GM12801 (cell line): ENCODE results near the gene HSFX1.
"Not testable (repeated sequence)": the region's sequence is repeated elsewhere in the genome, so short reads cannot be mapped to it uniquely, and the experiment has no call there.

ENCODE experiments used
- TF ChIP-seq, protein P1 (sequence below): IDR thresholded peaks from one replicate; pipeline ENCODE4 v1.5.1; 2011; ENCODE audit warnings: control low read depth; ENCODE audit not compliant: insufficient read length; ENCODE audit errors: extremely low read depth

Gene HSFX1

DNA sequence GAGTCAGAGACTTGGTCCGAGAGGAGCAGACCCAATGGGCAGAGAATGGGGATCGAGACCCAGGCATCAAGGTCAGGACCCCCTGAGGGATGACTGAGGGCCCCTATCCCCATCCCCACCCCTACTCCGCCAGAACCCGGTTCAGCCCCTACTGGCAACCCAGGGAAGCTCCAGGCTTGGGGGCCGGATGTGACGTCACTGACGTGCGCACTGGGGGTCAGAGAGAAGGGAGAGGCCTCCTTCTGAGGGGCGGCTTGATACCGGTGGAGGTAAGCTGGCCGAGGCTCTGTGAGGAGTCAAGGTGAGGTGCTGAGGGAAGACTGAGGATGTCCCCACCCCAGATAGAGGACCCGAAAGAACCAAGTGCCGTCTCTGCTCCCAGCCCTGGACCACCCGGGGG is 7.9 kb downstream of the HSFX1 start, which contains the start of gene MAGEA9:
TSS of gene MAGEA9 (plus strand) at position 204 of the 400 bp plus-strand sequence. CDS start 4,281 bp downstream, outside the sequence.
- TF ChIP-seq, protein P1, sequence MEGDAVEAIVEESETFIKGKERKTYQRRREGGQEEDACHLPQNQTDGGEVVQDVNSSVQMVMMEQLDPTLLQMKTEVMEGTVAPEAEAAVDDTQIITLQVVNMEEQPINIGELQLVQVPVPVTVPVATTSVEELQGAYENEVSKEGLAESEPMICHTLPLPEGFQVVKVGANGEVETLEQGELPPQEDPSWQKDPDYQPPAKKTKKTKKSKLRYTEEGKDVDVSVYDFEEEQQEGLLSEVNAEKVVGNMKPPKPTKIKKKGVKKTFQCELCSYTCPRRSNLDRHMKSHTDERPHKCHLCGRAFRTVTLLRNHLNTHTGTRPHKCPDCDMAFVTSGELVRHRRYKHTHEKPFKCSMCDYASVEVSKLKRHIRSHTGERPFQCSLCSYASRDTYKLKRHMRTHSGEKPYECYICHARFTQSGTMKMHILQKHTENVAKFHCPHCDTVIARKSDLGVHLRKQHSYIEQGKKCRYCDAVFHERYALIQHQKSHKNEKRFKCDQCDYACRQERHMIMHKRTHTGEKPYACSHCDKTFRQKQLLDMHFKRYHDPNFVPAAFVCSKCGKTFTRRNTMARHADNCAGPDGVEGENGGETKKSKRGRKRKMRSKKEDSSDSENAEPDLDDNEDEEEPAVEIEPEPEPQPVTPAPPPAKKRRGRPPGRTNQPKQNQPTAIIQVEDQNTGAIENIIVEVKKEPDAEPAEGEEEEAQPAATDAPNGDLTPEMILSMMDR = not testable (repeated sequence)

DNA sequence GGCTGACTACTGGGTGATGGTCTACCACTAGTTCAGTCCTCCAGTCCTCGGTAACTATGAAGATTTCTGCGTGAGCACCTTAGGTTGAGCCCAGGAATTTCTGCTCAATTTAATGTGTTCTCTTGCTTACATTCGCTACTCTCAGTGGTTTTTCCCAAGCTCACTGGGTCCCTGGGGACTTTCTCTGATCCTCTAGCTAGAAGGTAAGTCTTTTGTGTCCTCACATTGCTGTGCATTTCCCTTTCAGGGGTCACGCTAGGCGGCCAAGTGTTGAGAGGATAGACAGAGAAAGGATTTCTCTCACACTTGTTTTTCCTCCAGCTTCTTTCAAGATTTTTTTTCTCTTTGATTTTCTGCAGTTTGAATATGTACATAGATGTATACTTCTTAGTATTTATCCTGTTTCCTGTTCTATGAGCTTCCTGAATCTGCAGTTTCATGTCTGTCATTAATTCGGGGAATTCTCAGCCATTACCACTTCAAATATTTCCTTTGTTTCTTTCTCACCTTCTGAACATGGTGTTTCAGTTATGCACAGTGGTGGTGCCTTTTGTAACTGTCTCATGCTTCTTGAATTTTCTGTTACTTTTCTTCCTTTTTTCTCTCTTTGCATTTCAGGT is 25.3 kb downstream of the HSFX1 start:
- TF ChIP-seq, protein P1 = no peak

DNA sequence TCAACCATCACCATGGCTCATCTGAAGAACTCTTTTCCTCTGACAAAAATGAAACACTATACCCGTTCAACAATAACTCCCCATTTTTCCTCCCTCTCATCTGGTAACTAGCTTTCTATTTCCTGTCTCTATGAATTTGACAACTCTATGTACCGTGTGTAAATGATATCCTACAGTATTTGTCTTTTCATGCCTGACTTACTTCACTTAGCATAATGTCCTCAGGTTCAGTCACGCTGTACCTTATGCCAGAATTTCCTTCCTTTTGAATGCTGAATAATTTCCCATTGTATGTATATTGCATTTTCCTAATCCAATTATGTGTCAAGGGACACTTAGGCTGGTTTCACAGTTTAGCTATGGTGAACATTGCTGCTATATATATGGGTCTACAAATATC is 26.1 kb downstream of the HSFX1 start:
- TF ChIP-seq, protein P1 = no peak

DNA sequence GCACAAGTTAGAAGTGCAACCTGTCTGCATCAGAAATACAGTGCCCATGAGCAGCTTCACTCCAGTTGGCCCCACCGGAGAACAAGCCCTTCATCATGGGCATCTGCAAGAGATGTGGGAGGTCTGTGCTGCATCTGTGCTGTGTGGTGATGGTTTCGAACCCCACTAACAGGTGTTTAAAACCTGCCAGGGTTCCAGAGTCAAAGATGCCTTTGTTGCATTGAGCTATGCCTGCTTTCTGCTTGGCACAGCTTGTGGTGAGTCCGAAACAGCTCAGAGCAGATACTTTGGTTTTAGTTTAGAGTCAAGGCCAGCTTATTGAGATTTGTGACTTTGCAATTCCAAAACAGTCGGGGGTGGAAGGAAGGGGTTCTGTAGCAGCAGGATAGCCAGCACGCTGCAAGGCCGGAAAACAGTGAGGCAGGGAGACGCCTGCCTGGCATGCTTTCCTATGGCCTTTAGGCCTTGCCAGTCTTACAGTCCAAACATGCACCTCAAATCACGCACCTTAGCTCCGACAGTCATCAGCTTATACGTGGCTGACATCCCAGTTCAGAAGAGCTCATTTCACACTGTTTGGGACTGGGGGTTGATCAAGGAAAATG is 29.7 kb downstream of the HSFX1 start:
- TF ChIP-seq, protein P1 = no peak

DNA sequence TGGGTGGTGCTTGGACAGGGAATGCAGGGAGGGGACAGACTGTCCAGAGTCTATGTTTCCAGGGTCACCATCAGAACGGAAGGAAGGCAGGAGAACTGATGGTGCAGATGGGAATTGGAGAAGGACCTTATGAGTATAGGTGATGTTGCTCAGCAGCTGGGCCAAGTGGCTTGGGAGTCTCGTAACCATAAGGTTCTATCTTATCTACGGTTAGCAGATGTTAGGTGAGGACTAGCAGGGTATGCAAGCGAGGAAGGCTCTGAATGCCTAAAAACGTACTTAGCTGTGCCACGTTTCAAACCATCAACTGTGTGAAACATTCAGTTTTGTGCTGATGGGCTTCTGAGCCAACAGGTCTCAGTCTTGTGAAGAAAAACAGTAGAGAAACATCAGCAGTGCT is 30.2 kb downstream of the HSFX1 start:
- TF ChIP-seq, protein P1 = no peak

DNA sequence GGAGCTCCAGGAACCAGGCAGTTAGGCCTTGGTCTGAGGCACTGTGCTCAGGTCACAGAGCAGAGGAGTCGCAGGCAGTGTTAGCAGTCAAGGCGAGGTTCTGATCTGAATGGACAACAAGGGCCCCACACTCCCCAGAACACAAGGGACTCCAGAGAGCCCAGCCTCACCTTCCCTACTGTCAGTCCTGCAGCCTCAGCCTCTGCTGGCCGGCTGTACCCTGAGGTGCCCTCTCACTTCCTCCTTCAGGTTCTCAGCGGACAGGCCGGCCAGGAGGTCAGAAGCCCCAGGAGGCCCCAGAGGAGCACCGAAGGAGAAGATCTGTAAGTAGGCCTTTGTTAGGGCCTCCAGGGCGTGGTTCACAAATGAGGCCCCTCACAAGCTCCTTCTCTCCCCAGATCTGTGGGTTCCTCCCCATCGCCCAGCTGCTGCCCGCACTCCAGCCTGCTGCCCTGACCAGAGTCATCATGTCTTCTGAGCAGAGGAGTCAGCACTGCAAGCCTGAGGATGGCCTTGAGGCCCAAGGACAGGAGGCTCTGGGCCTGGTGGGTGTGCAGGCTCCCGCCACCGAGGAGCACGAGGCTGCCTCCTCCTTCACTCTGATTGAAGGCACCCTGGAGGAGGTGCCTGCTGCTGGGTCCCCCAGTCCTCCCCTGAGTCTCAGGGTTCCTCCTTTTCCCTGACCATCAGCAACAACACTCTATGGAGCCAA is 34.0 kb downstream of the HSFX1 start:
- TF ChIP-seq, protein P1 = no peak

DNA sequence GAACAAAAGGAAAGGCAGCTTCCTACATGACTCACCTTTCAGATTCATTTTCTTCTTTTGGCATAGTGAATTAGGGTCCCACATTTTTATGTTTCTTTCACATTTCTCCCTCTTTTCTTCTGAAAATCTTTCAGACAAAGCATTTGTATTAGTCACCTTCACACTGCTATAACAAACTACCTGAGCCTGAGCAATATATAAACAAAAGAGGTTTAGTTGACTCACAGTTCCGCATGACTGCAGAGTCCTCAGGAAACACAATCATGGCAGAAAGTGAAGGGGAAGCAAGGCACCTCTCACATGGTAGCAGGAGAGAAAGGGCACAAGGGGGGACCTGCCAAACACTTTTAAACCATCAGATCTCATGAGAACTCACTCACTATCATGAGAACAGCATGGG is 44.8 kb downstream of the HSFX1 start:
- TF ChIP-seq, protein P1 = no peak
